Measurements from ENCODE around the gene MIF4GD. TPM values are rescaled to one million over a fixed set of nuclear protein-coding genes. Genes with fewer than 3 reads are reported as not detected.
"Not testable (repeated sequence)": the region's sequence is repeated elsewhere in the genome, so short reads cannot be mapped to it uniquely, and the experiment has no call there.

The MIF4GD gene
- total RNA-seq, 6 experiments from 2014 or later: 7.3 to 21.9 (median 8.2) TPM

DNA sequence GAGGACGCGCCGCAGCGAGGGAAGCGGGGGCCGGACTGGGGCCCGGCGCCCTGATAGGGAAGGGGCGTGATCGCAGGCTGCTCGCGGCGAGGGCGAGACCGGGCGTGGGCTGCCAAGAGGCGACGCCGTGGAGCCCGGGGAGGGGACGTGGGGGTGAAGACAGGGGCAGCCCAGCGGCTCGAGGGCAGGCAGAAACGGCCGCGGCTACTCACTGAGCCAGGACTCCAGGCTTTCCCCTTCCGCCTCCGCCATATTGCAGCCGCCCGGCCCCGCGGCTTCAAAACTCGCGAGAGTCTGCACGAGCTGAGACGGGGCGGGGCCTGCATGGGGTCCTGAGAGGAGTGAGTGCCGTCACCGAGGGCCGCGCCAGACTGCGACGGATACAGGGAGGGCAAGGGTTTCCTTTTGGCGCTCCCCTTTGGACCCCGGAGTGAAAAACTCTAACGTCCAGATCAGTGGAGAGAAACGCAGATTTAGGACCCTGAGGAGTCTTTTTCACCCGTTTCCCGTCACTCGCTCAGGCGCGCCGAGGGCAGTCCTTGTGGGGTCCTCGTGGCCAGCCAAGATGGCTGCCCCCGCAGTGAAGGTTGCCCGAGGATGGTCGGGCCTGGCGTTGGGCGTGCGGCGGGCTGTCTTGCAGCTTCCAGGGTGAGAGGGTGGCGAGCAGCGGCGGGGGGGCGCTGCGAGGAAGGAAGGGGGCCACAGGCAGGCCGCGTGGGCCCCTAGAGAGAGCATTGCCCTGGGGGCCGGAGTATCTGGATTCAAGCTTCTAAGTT lies 9.5 kb downstream of the MIF4GD start, which contains the start of the genes GGA3 and MRPS7:
Gene GGA3 (minus strand): TSS at position 271 of the 776 bp plus-strand sequence. CDS start 19 bp downstream, at position 252.
Gene MRPS7 (plus strand): TSS at position 544 of the 776 bp plus-strand sequence. CDS start 22 bp downstream, at position 566.
- peak; percentile 96 to 97 (median 96) for DNase-seq
- intact Hi-C loops (cut with DNase I): no loop called here
- Histone ChIP-seq H3K36me3 (peaks cover 0 to 24% (median 8%) of the 10 kb centered on the region in 4 donors), H3K27ac (peak within 1 kb of the TSS; percentile 89 to 99 (median 96)), H3K9me3 (no peaks in the 10 kb centered on the region), H3K4me1 (peaks cover 2 to 17% (median 4%) of the 10 kb centered on the region in 4 donors), H3K27me3 (no peaks in the 10 kb centered on the region), H3K4me3 (peak within 1 kb of the TSS; percentile 89 to 100 (median 96))
- no peak for TF ChIP-seq CTCF (IDR thresholded peaks at IDR 0.05)
- TF ChIP-seq POLR2A (IDR thresholded peaks at IDR 0.05): peak; percentile 70
- peak; percentile 97 to 99 (median 98) for ATAC-seq
- WGBS (ENCODE audit: insufficient coverage, low coverage, low lambda C conversion rate, missing lambda C conversion rate): 0% methylated on average over 1 of the region's 69 CpGs

DNA sequence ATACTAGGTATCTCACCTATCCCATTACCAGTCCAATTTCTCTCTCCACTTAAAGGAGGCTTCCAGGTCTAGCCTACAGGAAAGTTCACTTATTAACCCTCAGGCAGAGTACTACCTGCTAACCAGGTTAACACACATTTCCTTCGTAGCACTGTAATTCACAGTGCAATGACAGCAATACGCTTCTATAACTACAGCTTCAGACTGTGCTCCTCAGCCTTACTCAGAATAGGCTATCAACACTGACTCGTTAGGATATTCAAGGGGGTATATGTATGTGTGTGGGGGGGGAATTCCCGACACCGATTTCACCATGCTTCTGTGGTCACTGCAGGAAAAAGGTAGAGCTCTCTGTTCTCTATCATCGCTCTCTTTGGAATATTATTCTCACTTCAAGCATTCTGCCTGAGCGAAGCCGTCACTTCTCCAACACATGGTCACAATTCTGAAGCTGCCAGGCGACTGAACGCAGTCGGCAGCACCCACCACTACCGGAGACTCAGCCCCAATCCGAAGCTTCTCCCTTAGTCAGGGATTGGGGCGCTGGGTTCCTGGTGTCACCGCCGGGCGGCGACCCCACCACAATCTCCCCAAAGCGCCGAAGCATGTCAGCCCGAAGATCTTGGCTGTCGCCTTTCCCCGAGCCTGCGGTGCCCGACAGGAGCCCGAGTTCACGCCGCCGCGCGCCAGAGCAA lies 10.2 kb downstream of the MIF4GD start:
- H3K9me3 ChIP-seq: no peaks in the 10 kb centered on the region
- peaks cover 0 to 18% (median 4%) of the 10 kb centered on the region in 4 donors for H3K36me3 ChIP-seq
- ATAC-seq (no peak), DNase-seq (no peak)
- H3K27ac ChIP-seq: peak overlapping the region; percentile 89 to 99 (median 96)
- peaks cover 2 to 17% (median 4%) of the 10 kb centered on the region in 4 donors for H3K4me1 ChIP-seq
- WGBS (ENCODE audit: insufficient coverage, low coverage, low lambda C conversion rate, missing lambda C conversion rate): under 1% methylated on average over 17 of the region's 31 CpGs
- no peak for TF ChIP-seq CTCF (IDR thresholded peaks at IDR 0.05)
- TF ChIP-seq POLR2A (IDR thresholded peaks at IDR 0.05): no peak
- intact Hi-C loops (cut with DNase I): no loop called here
- no peaks in the 10 kb centered on the region for H3K27me3 ChIP-seq
- peak overlapping the region; percentile 89 to 100 (median 96) for H3K4me3 ChIP-seq

DNA sequence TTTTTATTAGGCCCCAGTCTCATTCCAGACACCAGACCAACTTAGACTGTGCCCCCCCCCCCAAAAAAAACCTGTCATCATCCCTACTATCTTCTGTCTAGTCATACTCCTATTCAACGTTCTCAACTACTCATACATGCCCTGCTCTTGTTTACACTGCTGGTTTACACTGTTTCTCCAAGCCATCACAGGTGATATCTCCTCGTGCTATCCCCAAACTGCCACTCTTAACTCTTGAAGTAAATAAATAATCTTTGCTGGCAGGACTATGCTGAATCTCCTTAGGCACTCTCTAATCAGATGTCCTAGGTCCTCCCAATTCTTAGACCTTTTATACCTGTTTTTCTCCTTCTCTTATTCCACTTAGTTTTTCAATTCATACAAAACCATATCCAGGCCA lies 13.8 kb downstream of the MIF4GD start:
- 29% methylated on average over 2 of the region's 2 CpGs for WGBS (ENCODE audit: insufficient coverage, low coverage, low lambda C conversion rate, missing lambda C conversion rate)
- DNase-seq; H3K36me3 ChIP-seq; H3K4me3 ChIP-seq; H3K27me3 ChIP-seq; H3K9me3 ChIP-seq; H3K27ac ChIP-seq; intact Hi-C loops (cut with DNase I); ATAC-seq: not testable (repeated sequence)
- peaks cover 0 to 11% (median 3%) of the 10 kb centered on the region in 4 donors for H3K4me1 ChIP-seq

DNA sequence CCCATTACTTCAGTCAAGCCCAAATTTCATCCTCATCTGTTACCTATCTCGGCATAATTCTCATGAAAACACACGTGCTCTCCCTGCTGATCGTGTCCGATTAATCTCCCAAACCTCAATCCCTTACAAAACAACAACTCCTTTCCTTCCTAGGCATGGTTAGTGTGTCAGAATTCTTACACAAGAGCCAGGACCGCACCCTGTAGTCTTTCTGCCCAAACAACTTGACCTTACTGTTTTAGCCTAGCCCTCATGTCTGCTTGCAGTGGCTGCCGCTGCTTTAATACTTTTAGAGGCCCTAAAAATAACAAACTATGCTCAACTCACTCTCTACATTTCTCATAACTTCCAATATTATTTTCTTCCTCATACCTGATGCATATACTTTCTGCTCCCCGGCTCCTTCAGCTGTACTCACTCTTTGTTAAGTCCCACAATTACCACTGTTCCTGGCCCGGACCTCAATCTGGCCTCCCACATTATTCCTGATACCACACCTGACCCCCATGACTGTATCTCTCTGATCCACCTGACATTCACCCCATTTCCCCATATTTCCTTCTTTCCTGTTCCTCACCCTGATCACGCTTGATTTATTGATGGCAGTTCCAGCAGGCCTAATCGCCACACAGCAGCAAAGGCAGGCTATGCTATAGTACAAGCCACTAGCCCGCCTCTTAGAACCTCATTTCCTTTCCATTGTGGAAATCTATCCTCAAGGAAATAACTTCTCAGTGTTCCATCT lies 14.9 kb downstream of the MIF4GD start:
- peaks cover 0 to 11% (median 2%) of the 10 kb centered on the region in 4 donors for H3K4me1 ChIP-seq
- H3K4me3 ChIP-seq; ATAC-seq; H3K27ac ChIP-seq; intact Hi-C loops (cut with DNase I); H3K36me3 ChIP-seq; DNase-seq; H3K27me3 ChIP-seq; H3K9me3 ChIP-seq: not testable (repeated sequence)
- WGBS (ENCODE audit: insufficient coverage, low coverage, low lambda C conversion rate, missing lambda C conversion rate): 70% methylated on average over 4 of the region's 11 CpGs

- Histone ChIP-seq H3K27ac (no peak overlapping the region), H3K4me1 (no peaks in the 10 kb centered on the region), H3K9me3 (no peaks in the 10 kb centered on the region), H3K27me3 (no peaks in the 10 kb centered on the region), H3K36me3 (no peaks in the 10 kb centered on the region), H3K4me3 (no peak overlapping the region)
- intact Hi-C loops (cut with DNase I): no loop called here
- 90% methylated on average over 6 of the region's 8 CpGs for WGBS (ENCODE audit: insufficient coverage, low coverage, low lambda C conversion rate, missing lambda C conversion rate)
- TF ChIP-seq CTCF (IDR thresholded peaks at IDR 0.05): no peak
- no peak for TF ChIP-seq POLR2A (IDR thresholded peaks at IDR 0.05)
- DNase-seq (no peak), ATAC-seq (no peak)
Measured at GRCh38 chr17:75252039-75252816, 18.8 kb downstream of the MIF4GD start.
